Pons (tissue), 1 donor: ENCODE results near the gene NDUFS6.

Source experiments
- DNase-seq: peaks from one replicate; pipeline ENCODE4 v3.0.0-alpha.2; 2016; ENCODE audit warnings: low spot score

NDUFS6 gene

DNA sequence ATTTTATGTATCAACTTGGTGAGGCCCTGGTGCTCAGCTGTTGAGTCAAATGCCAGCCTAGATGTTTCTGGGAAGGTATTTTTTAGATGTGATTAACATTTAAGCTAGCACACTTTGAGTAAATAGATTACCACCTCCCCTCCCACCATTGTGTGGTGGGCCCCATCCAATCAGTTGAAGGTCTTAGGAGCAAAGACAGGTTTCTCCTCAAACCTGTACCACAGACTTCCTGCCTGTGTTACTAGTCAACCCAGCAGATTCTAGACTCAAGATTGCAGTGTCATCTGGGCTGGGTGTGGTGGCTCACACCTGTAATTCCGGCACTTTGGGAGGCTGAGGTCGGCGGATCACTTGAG lies 35.3 kb upstream of the NDUFS6 start:
- DNase-seq = no peak

DNA sequence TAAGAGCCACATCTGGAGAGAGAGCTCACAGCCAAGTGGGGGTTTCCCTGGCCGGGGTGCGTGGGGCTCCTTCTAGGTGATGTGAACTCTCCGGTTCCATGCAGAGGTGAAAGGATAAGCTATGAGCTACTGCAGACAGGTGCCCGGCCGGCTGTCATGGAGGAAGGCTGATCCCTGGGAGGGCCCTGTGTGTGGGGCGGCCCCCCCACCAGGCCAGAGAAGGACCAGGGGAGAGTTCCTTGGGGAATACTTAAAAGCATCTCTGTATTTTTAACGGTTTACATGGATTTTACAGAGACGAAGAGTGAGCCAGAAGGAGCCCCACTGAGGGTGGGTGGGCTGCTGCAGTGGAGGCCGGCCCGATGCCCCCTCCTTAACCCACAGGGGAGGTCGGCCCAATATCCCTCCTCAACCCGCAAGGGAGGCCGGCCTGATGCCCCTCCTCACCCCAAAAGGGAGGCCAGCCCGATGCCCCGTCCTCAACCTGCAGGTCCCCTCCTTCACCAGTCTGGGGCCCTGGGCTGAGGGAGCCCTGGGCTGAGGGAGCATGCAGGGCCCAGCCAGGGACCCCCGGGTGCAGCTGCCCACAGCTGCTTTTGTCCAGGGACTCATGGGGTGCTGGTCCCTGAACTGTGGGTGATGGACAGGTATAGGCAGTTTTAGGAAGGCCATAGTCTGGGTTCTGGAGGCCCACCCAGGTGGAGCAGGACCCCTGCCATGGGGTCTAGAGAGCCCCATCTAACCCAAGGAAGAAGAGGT lies 33.5 kb upstream of the NDUFS6 start:
- DNase-seq = no peak

DNA sequence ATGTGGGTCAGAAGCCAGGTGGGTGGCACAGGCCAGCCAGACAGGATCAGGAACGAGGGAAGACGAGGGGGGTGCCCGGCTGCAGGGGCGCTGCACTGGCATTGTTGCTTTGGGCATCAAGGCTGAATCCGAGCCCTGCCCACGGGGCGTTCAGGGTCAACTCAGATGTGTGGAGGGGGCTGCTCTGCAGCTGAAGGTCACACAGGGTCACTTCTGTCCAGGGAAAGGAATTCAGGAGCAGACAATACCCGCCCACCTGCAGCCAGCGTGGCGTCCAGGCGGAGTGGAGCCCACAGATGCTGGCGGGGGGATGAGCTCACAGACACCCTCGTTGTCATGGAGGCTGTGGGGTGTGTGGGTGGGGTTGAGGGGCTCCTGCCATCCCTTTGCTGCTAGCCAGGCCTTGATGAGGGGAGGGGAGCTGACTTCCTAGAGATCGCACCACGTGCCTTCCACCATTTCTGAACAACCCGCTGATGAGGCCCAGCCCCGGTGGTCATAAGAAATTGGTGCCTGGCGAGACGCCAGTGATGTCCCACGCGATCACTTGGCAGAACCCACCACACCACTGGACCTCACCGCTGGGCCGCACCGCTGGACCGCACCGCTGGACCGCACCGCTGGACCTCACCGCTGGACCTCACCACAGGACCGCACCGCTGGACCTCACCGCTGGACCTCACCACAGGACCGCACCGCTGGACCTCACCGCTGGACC lies 32.8 kb upstream of the NDUFS6 start:
- DNase-seq = no peak

DNA sequence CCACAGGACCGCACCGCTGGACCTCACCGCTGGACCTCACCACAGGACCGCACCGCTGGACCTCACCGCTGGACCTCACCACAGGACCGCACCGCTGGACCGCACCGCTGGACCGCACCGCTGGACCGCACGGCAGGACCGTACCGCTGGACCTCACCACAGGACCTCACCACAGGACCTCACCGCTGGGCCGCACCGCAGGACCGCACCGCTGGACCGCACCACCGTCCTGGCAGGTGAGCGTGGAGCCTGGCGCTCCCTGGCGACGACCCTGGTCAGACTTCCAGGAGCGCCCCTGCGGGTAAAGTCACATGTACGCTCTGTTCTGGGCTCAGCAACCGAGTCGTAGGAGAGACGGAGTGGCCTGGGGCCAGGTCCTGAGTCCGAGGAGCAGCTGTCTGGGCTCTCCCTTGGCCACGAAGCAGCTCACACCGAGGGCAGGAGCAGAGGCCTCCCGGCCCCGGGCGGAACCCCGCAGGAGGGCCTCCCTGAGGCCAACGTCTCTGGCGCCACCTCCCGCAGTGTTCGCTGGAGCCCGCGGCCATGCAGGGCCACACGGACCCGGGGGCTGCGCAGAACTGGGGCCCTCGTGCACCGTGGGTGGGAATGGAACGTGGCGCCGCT lies 32.1 kb upstream of the NDUFS6 start:
- DNase-seq = no peak

DNA sequence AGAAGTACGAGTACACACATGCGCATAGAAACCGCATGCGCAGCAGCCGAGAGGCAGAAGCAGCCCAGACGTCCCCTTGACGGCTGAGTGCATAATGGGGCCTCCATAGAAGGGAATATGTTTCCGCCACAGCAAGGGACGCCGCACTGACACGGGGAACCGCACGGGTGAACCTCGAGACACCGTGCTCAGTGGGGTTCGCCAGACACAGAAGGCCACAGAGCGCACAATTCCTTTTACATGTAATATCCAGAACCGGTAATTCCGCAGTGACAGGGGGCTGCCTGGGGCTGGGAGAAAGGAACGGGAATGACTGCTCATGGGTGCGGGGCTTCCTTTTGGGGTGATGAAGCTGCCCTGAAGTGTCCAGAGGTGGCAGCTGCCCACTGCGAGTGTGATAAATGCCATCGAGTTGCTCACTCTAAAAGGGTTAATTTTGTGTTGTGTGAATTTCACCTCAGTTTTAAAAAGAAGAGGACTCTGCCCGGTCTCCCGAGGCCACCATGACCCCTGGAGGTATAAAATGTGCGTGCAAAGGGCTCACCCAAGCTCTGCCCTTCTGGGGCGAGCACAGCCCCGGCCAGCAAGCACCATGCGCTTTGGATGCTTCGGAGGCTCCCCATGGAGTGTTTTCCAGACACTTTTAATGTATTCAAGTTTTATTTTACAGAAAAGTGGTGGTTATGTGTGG lies 31.3 kb upstream of the NDUFS6 start:
- DNase-seq = no peak

DNA sequence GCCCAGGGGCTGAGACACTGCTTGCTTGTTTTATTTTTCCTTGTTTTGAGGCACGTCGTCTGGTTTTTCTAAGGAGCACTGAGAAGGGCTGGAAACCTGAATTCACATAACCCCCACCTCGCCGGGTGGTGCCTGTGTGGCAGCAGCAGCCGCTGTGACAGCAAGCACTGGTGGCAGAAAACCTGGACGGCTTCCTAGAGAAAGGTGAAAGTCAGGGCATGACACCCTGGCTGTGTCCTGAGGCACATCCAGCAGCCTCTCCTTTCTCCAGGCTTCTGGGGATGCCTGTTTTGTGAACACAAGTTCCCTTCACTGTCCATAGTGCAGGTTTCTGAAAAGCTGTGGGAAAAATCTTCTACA lies 30.8 kb upstream of the NDUFS6 start:
- DNase-seq = no peak

DNA sequence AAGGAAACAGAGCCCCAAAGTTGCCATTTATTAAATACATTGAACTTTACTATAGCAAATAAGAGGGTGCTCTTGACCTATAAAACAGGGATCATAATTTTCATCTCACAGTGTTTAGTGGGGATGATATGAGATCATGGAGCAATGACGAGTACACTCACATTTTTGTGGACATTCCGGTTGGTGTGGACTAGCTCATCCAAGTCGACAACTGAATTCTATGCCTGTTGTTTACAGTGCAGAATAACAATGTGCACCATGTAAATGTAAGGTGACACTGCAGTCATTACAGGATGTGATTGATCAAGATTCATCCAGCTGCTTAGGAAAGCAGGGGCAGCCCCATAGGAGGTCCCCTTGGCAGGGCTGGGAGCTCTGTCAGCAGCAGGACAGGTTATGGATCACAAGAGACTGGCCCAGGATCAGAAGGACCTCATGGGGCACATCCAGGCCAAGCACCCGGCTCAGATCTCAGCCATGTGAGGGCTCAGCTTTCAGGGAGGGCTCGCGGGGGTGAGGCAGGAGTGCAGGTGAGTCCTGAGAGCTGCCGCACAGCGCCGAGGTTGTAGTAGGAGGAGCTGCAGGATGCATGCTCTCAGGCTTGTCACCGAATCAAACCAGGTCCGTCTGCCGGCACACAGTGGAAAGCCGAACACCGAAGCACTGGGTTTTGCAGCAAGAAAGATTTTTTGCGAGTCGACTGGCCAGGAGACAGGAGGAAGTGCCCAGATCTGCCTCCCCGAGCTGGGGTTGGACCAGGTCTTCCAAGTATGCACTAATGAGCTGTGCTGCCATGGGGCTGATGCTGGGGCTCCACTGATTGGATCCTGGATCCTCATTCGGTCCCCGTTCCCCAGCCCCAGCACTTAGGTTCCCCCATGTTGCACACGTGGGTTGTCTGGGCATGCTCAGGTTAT lies 29.8 kb upstream of the NDUFS6 start:
- no peak for DNase-seq

DNA sequence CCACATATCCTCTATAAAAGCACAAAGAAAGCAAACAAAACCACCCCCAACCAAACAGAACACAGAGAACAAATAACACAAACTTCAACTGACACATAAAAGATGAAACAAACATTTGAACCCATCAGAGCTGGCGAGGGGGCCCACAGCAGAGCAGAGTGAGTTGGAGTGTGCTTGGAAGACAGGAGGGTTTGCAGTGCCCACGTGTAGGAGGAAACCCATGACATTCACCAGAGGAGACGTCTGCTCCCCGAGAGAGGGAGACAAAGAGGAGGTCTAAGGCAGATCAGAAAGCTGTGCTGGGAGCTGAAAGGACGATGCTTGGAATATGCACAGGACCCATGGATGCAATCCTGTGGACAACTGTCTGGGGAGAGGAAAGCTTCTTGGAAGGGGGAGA lies 28.6 kb upstream of the NDUFS6 start:
- no peak for DNase-seq

DNA sequence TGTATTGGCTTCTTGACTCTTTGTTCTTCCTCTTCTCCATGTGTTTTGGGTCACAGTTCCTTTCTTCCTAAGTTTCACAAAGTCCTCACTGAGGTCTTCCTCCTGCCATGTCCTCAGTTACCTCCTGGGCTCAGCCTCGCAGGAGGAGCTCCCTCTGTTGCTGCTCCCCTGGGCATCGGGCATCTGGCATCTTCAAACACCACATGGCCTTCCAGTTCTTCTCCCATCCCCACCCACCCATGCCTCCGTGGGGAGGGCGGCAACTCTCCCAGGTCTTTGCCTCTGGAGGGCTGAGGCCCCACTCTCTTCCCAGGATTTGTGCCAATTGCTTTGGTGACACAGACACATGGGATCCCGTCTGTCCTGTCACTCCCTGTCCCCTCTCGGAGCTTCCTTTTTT lies 24.4 kb upstream of the NDUFS6 start:
- no peak for DNase-seq

DNA sequence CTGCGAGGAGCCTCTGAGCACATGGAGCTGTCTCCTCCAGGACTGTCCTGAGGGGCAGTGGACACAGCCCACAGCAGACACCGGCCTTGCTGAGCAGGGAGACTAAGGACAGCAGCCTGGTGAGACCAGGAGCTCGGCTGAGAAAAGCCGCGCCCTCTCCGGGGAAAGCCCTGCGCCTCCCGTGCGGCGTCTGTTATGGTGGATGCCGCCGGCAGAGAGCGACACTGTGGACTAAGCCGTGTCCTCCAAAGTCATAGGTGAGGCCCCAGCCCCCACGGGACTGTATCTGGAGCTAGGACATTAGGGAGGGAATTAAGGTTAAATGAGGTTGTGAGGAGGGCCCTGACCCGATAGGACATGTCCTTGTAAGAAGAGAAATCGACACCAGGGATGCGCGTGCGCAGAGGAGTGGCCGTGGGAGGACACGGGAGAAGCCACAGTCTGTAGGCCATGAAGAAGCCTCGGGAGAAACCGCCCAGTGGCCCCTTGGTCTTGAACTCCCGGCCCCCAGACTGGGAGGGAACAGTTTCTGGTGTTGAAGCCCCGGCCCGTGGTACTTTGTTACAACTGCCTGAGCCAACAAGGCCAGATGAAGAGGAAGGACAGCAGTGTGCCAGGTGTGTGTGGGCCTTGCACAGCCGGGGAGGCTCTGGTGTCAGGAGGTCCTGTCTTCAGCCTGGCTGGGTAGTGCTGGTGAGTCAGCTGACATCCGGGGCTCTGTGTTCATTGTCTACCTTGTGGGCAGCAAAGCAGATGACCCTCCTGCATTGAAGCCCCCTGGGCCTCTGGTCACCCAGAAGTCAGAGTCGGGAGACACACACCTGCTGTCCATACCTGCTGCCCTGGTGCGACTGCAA lies 23.7 kb upstream of the NDUFS6 start:
- DNase-seq = no peak

DNA sequence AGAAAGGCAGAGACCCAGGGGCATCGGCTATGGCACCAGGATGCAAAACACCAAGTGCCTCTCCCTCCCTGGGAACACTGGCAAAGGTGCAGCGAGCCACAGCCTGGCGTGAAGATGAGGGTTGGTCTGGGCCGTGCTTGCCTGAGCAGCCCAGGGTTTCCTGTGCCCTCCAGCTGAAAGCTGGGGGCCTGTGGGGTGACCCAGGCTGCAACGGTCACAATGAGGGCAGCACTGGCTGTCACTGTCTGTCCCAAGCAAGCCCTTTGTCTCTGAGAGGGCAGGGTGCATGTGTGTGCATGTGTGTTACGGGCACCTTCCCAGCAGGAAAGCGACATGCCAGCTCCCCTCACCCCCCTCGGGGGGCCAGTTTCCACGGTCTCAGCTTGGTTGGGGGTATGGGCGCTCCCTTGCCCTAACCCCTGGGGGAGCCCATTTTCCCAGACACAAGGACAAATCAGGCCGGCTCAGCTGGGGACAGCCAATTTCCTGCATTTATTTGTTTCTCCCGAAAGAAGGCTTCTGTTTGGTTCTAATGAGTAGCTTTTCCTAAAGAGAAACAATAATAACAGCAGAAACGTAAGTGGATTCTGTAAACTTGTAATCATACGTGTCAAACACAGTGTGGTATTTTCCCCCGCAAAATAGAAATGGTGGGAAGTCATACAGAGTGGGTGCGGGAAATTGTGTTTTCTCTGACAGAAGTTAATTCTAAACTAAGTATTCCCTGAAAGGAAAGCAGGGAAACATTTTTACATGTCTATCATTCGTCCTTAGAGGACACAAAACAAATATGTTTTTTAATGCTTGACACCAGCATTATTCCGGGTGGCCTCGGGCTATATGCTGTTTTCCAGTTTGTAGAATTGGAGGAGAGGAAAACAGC lies 22.8 kb upstream of the NDUFS6 start:
- DNase-seq = no peak

DNA sequence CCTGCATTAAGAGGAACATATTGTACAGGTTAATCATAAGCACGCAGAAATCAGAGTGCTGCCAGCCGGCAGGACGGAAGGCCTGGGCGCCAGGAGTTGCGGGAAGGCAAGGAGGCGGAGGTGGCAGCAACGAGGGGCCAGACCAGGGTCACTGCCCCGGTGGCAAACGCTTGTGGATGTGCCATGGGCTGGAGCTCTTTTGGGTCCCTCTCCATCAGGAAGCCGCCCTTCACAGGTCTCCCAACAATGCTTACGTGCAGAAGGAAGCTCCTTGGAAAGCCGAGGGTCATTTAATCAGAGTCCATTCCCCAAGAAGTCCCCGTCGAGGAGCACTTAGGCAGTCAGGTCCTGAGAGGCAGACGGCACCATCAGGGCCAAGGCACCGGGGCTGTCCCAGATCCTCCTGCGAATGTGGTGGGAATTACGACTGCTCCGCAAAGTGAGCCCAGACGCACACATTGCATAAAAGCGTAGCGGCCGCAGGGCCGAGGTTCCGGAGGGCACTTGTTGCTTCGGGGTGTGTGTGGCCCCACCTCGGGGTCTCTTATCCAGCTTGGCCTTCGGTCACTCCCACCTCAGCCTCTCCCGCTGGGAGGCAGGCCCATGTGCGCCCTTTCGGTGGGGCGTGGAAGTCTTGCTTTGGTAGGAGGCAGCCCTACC lies 22.1 kb upstream of the NDUFS6 start:
- DNase-seq = no peak

DNA sequence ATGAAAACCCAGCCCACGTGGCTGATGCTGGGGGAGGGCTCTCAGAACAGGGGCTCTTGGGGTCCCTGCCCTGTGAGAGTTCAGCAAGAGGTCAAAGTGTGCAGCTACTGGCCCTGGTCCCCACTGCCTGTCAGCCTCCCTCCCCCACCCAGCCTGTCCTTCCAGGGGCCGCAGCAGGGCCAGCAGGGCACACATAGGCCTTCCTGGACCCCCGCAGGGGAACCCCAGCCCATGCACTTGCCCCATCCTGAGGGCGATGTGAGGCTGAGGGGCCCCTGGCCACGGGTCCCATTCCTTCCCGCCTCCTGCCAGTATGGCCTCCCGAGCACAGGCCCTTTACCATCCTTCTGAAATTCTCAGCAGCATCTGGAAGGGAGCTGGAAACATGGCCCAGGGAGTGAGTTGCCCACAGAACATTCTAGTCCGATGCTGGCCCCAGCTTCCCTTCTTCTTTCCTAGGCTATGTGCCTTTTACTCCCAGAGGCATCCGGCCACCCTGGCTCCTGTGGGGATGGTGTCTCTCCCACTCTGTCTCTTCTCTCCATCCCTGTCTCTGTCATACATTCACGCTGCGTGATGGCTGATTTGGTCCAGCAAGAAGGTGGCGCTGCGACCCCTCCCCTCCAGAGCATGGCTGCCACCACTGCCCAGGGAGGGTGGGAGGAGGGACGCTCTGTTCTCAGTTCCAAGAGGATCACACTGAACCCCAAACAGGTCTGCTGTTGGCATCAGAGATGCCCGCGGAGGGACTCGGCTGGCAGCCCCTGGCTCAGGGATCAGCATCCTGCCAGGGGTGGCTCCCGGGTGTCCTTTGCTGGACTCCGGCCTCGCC lies 21.2 kb upstream of the NDUFS6 start:
- no peak for DNase-seq

DNA sequence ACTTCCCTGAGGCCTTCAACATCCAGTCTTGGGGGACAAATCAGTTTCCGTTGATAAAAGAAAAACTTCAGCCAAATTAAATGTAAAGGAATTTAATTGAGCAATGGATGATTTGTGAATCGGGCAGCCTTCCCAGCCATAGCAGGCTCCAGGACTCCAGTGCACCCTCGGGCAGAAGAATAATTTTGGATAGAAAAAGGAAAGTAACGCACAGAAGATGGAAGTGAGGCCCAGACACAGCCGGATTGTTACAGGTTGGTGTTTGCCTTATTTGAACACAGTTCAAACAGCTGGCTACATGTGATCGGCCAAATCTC lies 20.6 kb upstream of the NDUFS6 start:
- DNase-seq = no peak

DNA sequence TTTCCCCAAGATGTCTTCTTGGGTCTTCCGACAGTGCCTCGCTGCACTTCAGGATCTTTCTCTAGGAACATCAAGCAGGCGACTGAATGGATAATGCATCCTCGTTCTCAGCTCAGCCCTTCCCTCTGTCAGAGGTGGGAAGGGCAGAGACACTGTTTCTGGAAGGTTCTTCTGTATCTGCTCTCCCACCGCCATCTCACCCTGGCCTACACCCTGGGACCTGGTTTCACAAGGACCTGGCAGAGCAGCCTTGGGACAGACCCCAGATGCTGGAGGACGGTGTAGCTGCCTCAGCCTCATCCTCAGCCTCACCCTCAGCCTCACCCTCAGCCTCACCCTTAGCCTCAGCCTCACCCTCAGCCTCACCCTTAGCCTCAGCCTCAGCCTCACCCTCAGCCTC lies 20.1 kb upstream of the NDUFS6 start:
- no peak for DNase-seq

DNA sequence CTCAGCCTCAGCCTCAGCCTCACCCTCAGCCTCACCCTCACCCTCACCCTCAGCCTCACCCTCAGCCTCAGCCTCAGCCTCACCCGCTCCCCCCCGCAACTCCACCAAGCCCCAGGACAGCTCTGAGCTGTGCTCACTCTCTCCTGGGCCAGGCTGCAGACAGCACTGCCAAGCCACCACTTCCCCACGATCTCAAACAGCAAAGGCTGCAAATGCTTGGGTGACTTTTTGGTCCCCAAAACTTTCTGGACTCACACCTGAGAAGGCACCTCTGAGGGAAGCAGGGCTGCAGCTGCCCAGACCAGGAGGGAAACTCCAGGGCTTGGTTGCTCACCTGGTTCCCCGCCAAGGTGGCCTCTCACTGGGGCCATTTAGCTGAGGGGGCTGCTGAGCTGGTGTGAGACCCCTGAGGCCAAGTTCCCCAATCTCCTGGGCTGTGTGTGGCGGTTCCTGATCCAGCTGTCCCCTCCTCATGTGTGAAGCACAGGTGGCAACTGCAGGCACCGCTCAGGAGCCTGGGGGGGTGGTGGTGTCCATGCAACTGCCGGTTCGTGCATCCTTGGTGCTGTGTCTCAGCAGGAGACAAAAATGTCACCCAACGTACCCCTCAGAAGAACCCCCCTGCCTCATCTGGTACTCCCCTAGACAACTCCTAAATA lies 19.4 kb upstream of the NDUFS6 start:
- no peak for DNase-seq

DNA sequence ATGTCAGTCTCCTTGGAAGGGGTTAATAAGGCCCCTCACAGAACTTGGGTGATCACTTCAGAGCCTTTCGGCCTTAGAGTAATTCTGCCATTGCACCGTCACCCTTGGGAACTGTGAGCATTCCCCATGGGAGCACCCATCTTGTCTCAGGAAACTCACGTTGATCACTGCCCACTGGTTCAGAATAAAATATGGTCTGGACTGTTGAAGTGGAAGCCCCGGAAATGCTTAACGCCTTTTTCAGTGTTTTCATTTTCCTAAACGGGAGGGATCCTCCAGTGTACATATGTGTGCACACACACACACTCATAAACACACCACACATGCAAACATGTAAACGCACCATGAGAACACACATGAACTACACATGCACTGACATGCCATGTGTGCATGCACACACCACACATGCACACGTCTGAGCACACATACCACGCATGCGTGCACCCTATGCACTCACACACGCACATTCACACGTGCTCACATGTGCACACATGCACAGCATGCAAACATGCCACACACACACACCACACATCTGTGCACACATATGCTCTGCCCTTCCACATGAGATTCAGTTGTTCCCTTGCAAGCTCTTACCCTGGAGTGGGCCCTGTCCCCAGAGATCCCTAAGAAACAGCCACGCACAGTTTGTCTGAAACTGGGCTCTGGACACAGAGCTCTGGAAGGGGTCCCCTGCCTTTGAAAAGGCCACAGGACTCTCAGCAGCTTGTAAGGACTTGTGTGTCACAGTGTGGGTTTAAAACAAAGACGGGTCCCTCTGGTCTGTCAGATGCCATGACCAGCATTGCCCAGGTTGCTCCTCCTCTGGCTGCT lies 18.6 kb upstream of the NDUFS6 start:
- DNase-seq = no peak
